PC-3 (cell line): ENCODE data around the gene ERBB2. TPM values are rescaled to one million over a fixed set of nuclear protein-coding genes. Genes with fewer than 3 reads are reported as not detected.

Source experiments
- ATAC-seq: fragments of 200-7000 bp; cut with Tn5 transposase; 2 replicates; pipeline ENCODE4 v1.9.1; 2020; ENCODE audit warnings: mild to moderate bottlenecking, moderate library complexity
- BruUV-seq: library from RNA; stranded (reverse); fragments of 400-500 nt; replicated peaks from 2 replicates; lab custom pipeline; 2021; lab: Mats Ljungman, UMichigan
- CTCF ChIA-PET: fragments of 300-600 bp; sonication (Branson Sonifier 250); formaldehyde crosslinking; loops from one replicate; lab custom pipeline; 2022; ENCODE audit warnings: antibody characterized with exemption; lab: Charles Lee
- POLR2A ChIA-PET: fragments of 300-600 bp; sonication (Branson Sonifier 250); formaldehyde crosslinking; loops from one replicate; lab custom pipeline; 2022; ENCODE audit warnings: antibody characterized with exemption; ENCODE audit not compliant: unreplicated experiment; lab: Charles Lee
- DNase-seq: peaks from one replicate; pipeline ENCODE4 v3.0.0-alpha.2; 2015
- H2AFZ ChIP-seq: fragments of 300-600 bp; sonication (generic); 2 replicates; pipeline ENCODE4 v1.6.0; 2016; ENCODE audit warnings: antibody characterized with exemption, low read length
- H3F3A ChIP-seq: fragments of 300-600 bp; sonication (generic); one replicate; pipeline ENCODE4 v1.6.0; 2017; ENCODE audit warnings: antibody characterized with exemption, low read length, control low read depth, mild to moderate bottlenecking; ENCODE audit not compliant: unreplicated experiment
- H3K27ac ChIP-seq: fragments of 300-600 bp; sonication (generic); 2 replicates; pipeline ENCODE4 v1.5.1; 2016; ENCODE audit warnings: mild to moderate bottlenecking, low read length
- H3K27me3 ChIP-seq: fragments of 300-600 bp; sonication (generic); 2 replicates; pipeline ENCODE4 v1.6.1; 2016; ENCODE audit warnings: low read length, mixed read lengths
- H3K36me3 ChIP-seq: fragments of 300-600 bp; sonication (generic); 2 replicates; pipeline ENCODE4 v1.6.1; 2016; ENCODE audit warnings: low read depth, mixed run types, low read length, mixed read lengths
- H3K4me1 ChIP-seq: fragments of 300-600 bp; sonication (generic); 2 replicates; pipeline ENCODE4 v1.5.1; 2016; ENCODE audit warnings: low read length; ENCODE audit not compliant: insufficient read depth
- H3K4me2 ChIP-seq: fragments of 300-600 bp; sonication (generic); 2 replicates; pipeline ENCODE4 v1.6.0; 2016; ENCODE audit warnings: low read length
- H3K4me3 ChIP-seq: fragments of 300-600 bp; sonication (generic); 2 replicates; pipeline ENCODE4 v1.5.1; 2016; ENCODE audit warnings: mild to moderate bottlenecking, low read length, mixed read lengths
- H3K79me2 ChIP-seq: fragments of 300-600 bp; sonication (generic); 2 replicates; pipeline ENCODE4 v1.6.1; 2017; ENCODE audit warnings: low read length, mixed read lengths
- H3K9ac ChIP-seq: fragments of 300-600 bp; sonication (generic); 2 replicates; pipeline ENCODE4 v1.6.0; 2016; ENCODE audit warnings: mild to moderate bottlenecking, low read length
- H3K9me2 ChIP-seq: fragments of 300-600 bp; sonication (generic); replicated peaks from 2 replicates; pipeline ENCODE4 v1.6.1; 2016; ENCODE audit warnings: mixed run types, low read length, mixed read lengths
- H3K9me3 ChIP-seq: fragments of 300-600 bp; sonication (generic); 2 replicates; pipeline ENCODE4 v1.6.1; 2016; ENCODE audit warnings: low read length, mixed read lengths
- H4K20me1 ChIP-seq: fragments of 300-600 bp; sonication (generic); 2 replicates; pipeline ENCODE4 v1.6.1; 2016; ENCODE audit warnings: low read length, mixed read lengths
- EZH2 ChIP-seq: fragments of 300-600 bp; sonication (generic); IDR thresholded peaks from one replicate; pipeline ENCODE4 v1.6.1; 2017; ENCODE audit warnings: antibody characterized with exemption, mild to moderate bottlenecking, low read length; ENCODE audit not compliant: unreplicated experiment
- EZH2phosphoT487 ChIP-seq: fragments of 300-600 bp; sonication (generic); IDR thresholded peaks from 2 replicates; pipeline ENCODE4 v1.6.1; 2018; ENCODE audit warnings: mild to moderate bottlenecking, antibody characterized with exemption, low read length, borderline replicate concordance
- intact Hi-C: fragments of 100-400 bp; cut with micrococcal nuclease; formaldehyde crosslinking; loops from 2 replicates; pipeline ENCODE4 v1.9.0; 2023
- total RNA-seq: library from RNA; depleted of rRNA; stranded (reverse); fragments of >200 nt; gene quantifications from 2 replicates; pipeline ENCODE4 v1.2.3, GENCODE V29; 2014
- TF ChIP-seq, protein P1 (sequence below): fragments of 300-600 bp; sonication (generic); conservative IDR thresholded peaks from 2 replicates; pipeline ENCODE4 v1.5.1; 2017; ENCODE audit warnings: antibody characterized with exemption, low read depth, mild to moderate bottlenecking, low read length

ERBB2 gene
- total RNA-seq, 1 experiment from 2014 or later: 36.2 TPM

DNA sequence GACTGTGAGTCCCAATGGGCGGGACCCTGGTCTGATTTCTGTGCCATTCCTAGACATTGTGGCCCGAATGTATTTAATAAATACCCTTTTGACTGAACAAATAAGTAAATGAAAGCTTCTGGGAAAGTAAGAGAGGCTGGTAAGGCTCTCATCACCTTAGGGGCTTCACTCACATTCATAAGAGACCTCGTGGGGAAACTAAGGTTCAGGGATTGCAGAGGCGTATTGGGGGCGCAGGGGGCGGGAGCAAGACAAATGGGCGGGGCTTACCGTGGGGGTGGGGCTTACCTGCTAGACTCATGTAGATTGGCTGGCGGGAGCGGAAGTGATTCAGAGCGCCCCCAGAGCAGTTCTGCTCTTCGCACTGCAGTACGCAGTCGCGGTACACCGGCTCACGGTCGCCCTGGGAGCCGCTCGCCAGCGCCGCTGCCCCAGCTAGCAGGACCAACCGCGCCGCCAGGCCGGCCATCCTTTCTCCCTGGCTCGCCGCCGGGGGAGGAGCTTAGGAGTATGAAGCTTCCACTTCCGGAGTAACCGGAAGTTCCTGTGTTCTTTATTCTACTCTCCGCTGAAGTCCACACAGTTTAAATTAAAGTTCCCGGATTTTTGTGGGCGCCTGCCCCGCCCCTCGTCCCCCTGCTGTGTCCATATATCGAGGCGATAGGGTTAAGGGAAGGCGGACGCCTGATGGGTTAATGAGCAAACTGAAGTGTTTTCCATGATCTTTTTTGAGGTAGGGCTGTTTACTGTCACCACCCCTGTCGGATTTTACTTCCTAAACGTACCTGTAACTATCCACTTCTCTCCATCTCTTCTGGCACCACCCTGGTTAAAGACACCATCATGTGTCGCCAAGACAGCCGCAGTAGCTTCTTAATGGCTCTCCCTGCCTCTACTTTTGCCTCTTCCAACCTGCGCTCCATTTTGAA lies 12.1 kb upstream of the ERBB2 start, which contains the start of gene PGAP3:
TSS of gene PGAP3 (minus strand) at position 512 of the 929 bp plus-strand sequence. CDS start at position 469, 43 bp downstream.
- Histone ChIP-seq H3K9me3 (no peaks in the 10 kb centered on the region), H3K9ac (peak within 1 kb of the TSS; percentile 82), H3K27me3 (no peaks in the 10 kb centered on the region), H3K4me3 (peak within 1 kb of the TSS; percentile 86), H3K36me3 (no peaks in the 10 kb centered on the region), H3K4me1 (peaks cover 16% of the 10 kb centered on the region), H3K79me2 (no peaks in the 10 kb centered on the region), H3F3A (peaks cover 8% of the 10 kb centered on the region), H3K4me2 (peak within 1 kb of the TSS; percentile 94), H3K9me2 (no peaks in the 10 kb centered on the region), H3K27ac (peak within 1 kb of the TSS; percentile 83), H2AFZ (peak within 1 kb of the TSS; percentile 94), H4K20me1 (no peaks in the 10 kb centered on the region)
- intact Hi-C loops: no loop called here
- TSS peak; percentile 97 for BruUV-seq
- no peak for TF ChIP-seq EZH2
- TF ChIP-seq, protein P1, sequence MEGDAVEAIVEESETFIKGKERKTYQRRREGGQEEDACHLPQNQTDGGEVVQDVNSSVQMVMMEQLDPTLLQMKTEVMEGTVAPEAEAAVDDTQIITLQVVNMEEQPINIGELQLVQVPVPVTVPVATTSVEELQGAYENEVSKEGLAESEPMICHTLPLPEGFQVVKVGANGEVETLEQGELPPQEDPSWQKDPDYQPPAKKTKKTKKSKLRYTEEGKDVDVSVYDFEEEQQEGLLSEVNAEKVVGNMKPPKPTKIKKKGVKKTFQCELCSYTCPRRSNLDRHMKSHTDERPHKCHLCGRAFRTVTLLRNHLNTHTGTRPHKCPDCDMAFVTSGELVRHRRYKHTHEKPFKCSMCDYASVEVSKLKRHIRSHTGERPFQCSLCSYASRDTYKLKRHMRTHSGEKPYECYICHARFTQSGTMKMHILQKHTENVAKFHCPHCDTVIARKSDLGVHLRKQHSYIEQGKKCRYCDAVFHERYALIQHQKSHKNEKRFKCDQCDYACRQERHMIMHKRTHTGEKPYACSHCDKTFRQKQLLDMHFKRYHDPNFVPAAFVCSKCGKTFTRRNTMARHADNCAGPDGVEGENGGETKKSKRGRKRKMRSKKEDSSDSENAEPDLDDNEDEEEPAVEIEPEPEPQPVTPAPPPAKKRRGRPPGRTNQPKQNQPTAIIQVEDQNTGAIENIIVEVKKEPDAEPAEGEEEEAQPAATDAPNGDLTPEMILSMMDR: no peak
- TF ChIP-seq EZH2phosphoT487: no peak
- peak; percentile 91 for ATAC-seq
- DNase-seq: peak; percentile 85
- CTCF ChIA-PET: interaction anchor here (0.6 kb wide), 1 partner anchor 175 kb away, joined by 3 read pairs; no protein-coding TSS in a partner anchor
- POLR2A ChIA-PET: interaction anchor here (1.0 kb wide), 2 partner anchors 16 to 31 kb away, joined by 3 to 5 read pairs; no protein-coding TSS in a partner anchor

DNA sequence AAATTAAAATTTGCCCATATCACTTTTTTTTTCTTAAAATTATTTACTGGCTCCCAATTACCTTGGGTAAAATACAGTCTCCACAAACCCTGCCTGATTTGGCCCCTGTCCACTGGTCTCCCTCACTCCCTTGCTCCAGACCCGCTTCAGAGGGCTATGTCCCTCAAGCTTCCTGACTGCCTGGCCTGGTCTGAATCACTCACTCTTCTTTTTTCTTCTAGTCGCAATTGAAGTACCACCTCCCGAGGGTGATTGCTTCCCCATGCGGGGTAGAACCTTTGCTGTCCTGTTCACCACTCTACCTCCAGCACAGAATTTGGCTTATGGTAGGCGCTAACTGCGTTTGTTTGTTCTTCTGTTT lies 11.4 kb upstream of the ERBB2 start:
- no peaks in the 10 kb centered on the region for H3K9me3 ChIP-seq
- H3K27me3 ChIP-seq: no peaks in the 10 kb centered on the region
- TF ChIP-seq, protein P1: no peak
- no peak for TF ChIP-seq EZH2phosphoT487
- TF ChIP-seq EZH2: no peak
- peak overlapping the region; percentile 86 for H3K4me3 ChIP-seq
- H3K36me3 ChIP-seq: no peaks in the 10 kb centered on the region
- intact Hi-C loops: no loop called here
- peaks cover 8% of the 10 kb centered on the region for H3F3A ChIP-seq
- H3K4me1 ChIP-seq: peaks cover 16% of the 10 kb centered on the region
- CTCF ChIA-PET: interaction anchor here (0.6 kb wide), 1 partner anchor 175 kb away, joined by 3 read pairs; no protein-coding TSS in a partner anchor
- H2AFZ ChIP-seq: peak overlapping the region; percentile 94
- H3K9me2 ChIP-seq: no peaks in the 10 kb centered on the region
- no peaks in the 10 kb centered on the region for H4K20me1 ChIP-seq
- H3K9ac ChIP-seq: peak overlapping the region; percentile 82
- POLR2A ChIA-PET: interaction anchor here (1.0 kb wide), 2 partner anchors 15 to 30 kb away, joined by 3 to 5 read pairs; no protein-coding TSS in a partner anchor
- no peaks in the 10 kb centered on the region for H3K79me2 ChIP-seq
- peak overlapping the region; percentile 83 for H3K27ac ChIP-seq
- no peak for DNase-seq
- no TSS peak for BruUV-seq
- H3K4me2 ChIP-seq: peak overlapping the region; percentile 94
- ATAC-seq: no peak
